ENCODE results near the gene RGS9.

RGS9 gene

DNA sequence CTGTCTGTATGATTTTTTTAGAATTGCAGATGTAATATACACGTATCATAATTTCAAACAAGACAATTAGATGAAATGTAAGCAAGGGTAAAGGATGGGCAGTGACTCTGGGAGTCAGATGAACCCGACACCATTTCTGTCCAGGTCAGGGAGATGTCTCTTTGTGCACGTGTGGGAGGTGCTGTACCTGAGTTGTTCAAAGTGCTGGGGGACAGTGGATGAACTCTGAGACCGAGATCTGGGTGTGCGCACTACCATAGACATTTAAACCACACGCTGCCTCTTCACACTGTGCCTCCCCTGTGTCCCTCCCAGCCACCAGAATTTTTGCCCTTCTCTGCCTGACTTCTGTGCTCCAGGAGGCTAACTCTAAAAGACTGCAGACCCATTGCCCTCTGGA lies 5.9 kb upstream of the RGS9 start:
- TF ChIP-seq, protein P1, sequence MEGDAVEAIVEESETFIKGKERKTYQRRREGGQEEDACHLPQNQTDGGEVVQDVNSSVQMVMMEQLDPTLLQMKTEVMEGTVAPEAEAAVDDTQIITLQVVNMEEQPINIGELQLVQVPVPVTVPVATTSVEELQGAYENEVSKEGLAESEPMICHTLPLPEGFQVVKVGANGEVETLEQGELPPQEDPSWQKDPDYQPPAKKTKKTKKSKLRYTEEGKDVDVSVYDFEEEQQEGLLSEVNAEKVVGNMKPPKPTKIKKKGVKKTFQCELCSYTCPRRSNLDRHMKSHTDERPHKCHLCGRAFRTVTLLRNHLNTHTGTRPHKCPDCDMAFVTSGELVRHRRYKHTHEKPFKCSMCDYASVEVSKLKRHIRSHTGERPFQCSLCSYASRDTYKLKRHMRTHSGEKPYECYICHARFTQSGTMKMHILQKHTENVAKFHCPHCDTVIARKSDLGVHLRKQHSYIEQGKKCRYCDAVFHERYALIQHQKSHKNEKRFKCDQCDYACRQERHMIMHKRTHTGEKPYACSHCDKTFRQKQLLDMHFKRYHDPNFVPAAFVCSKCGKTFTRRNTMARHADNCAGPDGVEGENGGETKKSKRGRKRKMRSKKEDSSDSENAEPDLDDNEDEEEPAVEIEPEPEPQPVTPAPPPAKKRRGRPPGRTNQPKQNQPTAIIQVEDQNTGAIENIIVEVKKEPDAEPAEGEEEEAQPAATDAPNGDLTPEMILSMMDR (IDR thresholded peaks at IDR 0.05; ENCODE audit: insufficient read depth, low read length, poor library complexity, severe bottlenecking): no peak
- Histone ChIP-seq H3K27me3 (replicated peaks; ENCODE audit: control insufficient read depth, insufficient read depth, low read length) (no peaks in the 10 kb centered on the region), H3K36me3 (ENCODE audit: control insufficient read depth, insufficient read depth, low read length) (no peaks in the 10 kb centered on the region), H3K4me3 (replicated peaks; ENCODE audit: low read depth, low read length) (no peak overlapping the region)
- DNase-seq (ENCODE audit: extremely low read depth, insufficient read length): no peak

DNA sequence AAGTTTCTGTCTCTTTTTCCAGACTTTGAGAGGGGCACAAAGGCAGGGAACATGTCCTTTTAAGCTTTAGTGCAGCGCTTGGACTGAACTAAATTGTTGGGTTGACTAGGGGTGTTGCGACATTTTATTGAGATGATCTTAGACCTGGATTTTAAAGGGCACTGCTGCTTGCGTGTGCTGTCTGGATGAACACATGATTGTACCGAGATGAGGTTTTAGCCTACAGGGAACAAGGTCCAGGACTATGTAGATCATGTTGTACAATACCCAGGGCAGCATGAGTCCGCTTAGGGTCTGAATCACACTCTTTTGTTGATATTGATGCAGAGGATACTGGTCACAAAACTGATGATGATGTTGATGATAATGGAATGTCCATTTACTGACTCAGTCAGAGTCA lies 5.2 kb upstream of the RGS9 start:
- DNase-seq (ENCODE audit: extremely low read depth, insufficient read length): no peak
- no peaks in the 10 kb centered on the region for H3K27me3 ChIP-seq (replicated peaks; ENCODE audit: control insufficient read depth, insufficient read depth, low read length)

DNA sequence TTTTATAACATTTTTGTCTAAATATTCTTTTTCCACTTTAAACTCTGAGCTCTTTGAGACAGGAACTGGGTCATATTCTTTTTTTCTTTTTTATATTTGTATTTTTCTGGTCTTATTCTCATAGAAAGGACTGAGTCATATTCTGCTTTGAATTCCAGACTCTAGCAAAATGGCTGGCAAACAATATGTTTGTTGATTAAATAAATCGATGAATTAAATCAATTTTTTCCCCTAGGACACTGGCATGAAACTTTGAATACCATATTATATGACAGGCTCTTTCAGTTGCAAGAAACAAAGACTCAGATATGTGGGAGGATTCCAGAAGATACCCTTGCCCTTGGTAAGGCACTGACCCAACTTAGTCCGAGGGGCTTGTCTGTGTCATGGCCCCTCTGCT lies 3.1 kb upstream of the RGS9 start:
- H3K36me3 ChIP-seq (ENCODE audit: control insufficient read depth, insufficient read depth, low read length): no peaks in the 10 kb centered on the region
- no peak overlapping the region for H3K4me3 ChIP-seq (replicated peaks; ENCODE audit: low read depth, low read length)
- DNase-seq (ENCODE audit: extremely low read depth, insufficient read length): no peak
- H3K27me3 ChIP-seq (replicated peaks; ENCODE audit: control insufficient read depth, insufficient read depth, low read length): no peaks in the 10 kb centered on the region
- TF ChIP-seq, protein P1 (IDR thresholded peaks at IDR 0.05; ENCODE audit: insufficient read depth, low read length, poor library complexity, severe bottlenecking): no peak

More for the DNA sequence above, 5.2 kb upstream of the RGS9 start:
- TF ChIP-seq, protein P1 (IDR thresholded peaks at IDR 0.05; ENCODE audit: insufficient read depth, low read length, poor library complexity, severe bottlenecking): no peak
- no peak overlapping the region for H3K4me3 ChIP-seq (replicated peaks; ENCODE audit: low read depth, low read length)
- H3K36me3 ChIP-seq (ENCODE audit: control insufficient read depth, insufficient read depth, low read length): no peaks in the 10 kb centered on the region

DNA sequence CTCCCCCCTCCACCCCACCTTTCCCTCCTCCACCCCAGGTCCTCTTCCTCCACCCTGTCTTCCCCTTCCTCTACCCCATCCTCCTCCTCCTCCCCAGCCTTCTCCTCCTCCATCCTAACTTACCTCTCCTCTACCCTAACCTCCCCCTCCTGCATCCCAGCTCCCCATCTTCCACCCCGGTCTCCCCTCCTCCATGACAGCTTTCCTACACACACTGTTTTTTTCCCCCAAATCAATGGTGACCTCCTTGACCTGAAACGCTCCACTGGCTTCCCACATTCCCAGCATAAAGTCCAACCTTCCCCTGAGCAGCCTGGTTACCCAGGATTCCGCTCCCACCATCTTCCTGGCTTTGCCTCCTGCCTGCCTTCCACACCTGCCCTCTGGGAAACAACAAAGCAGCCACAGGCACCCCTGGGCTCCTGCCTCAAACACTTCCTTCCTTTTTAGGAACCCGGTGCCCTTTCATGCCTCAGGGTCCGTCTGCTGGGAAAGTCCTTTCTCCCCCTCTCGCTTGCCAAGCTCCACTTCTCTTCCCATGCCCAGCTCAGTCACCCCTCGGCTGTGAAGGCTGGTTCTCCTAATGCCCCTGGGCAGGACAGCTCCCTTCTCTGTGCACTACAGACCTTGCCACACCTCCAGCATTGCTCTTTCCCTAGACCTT lies 2.1 kb downstream of the RGS9 start:
- H3K36me3 ChIP-seq (ENCODE audit: control insufficient read depth, insufficient read depth, low read length): no peaks in the 10 kb centered on the region; the same call in 1 of the 2 replicates
- H3K4me3 ChIP-seq (replicated peaks; ENCODE audit: low read depth, low read length): peak overlapping the region; percentile 30
- no peak for DNase-seq (ENCODE audit: extremely low read depth, insufficient read length)
- TF ChIP-seq, protein P1 (IDR thresholded peaks at IDR 0.05; ENCODE audit: insufficient read depth, low read length, poor library complexity, severe bottlenecking): no peak
- no peaks in the 10 kb centered on the region for H3K27me3 ChIP-seq (replicated peaks; ENCODE audit: control insufficient read depth, insufficient read depth, low read length)

DNA sequence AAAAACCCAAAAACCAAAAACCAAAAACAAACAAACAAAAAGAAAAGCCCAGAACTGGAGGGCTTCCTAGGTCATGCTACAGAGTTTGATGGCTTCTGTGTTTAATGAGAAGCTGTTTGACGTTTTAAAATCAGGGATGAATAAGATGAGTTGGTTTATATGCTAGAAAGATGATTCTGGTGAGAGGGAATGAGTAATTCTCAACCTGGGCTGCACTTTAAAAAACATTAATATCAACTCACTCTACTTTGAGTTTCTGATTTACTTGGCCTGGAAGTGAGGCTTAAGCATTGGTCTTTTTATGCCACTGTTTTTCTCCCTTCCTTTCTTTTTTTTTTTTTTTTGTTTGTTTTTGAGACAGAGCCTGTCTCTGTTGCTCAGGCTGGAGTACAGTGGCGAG lies 5.1 kb downstream of the RGS9 start:
- TF ChIP-seq, protein P1 (IDR thresholded peaks at IDR 0.05; ENCODE audit: insufficient read depth, low read length, poor library complexity, severe bottlenecking): no peak
- Histone ChIP-seq H3K4me3 (replicated peaks; ENCODE audit: low read depth, low read length) (no peak overlapping the region), H3K36me3 (ENCODE audit: control insufficient read depth, insufficient read depth, low read length) (no peaks in the 10 kb centered on the region; the same call in 1 of the 2 replicates), H3K27me3 (replicated peaks; ENCODE audit: control insufficient read depth, insufficient read depth, low read length) (no peaks in the 10 kb centered on the region)
- no peak for DNase-seq (ENCODE audit: extremely low read depth, insufficient read length)

All from GM06990 (cell line).